Stimulated activated CD4-positive, alpha-beta T cell treated with anti-CD3 and anti-CD28 coated beads, Interleukin-15, amount 100 ng/mL, for 48 hours (primary cell): ENCODE data around the gene NOX5.
"Not testable (repeated sequence)": the region's sequence is repeated elsewhere in the genome, so short reads cannot be mapped to it uniquely, and the experiment has no call there.

Experiments
- DNase-seq, 2 donors: peaks; one replicate each; pipeline ENCODE4 v3.0.0-alpha.2; 2020; ENCODE audit warnings: low read depth in 2 of 2

NOX5 gene

GRCh38 chr15:69014454-69014853, at the start of gene NOX5:
Gene NOX5 (plus strand): TSS chr15:69014695. CDS start chr15:69014736, 41 bp downstream.
- no peak for DNase-seq

GRCh38 chr15:68966996-68967395, 47.5 kb upstream of the NOX5 start:
- DNase-seq: no peak

GRCh38 chr15:68967948-68968347, 46.5 kb upstream of the NOX5 start:
- no peak for DNase-seq

- no peak for DNase-seq
Measured at GRCh38 chr15:68969298-68969697, 45.2 kb upstream of the NOX5 start.

GRCh38 chr15:68972201-68973065, 42.1 kb upstream of the NOX5 start:
- DNase-seq: no peak

- not testable (repeated sequence) for DNase-seq
Measured at GRCh38 chr15:68975651-68976160, 38.8 kb upstream of the NOX5 start.

GRCh38 chr15:68977426-68977825, 37.1 kb upstream of the NOX5 start:
- DNase-seq: not testable (repeated sequence)

- DNase-seq: no peak
Measured at GRCh38 chr15:68979006-68979405, 35.5 kb upstream of the NOX5 start.

GRCh38 chr15:68979816-68980215, 34.7 kb upstream of the NOX5 start:
- DNase-seq: no peak

GRCh38 chr15:68980786-68981185, 33.7 kb upstream of the NOX5 start:
- DNase-seq: no peak

- no peak for DNase-seq
Measured at GRCh38 chr15:68981941-68982340, 32.6 kb upstream of the NOX5 start.

- DNase-seq: no peak
Measured at GRCh38 chr15:68982976-68983563, 31.4 kb upstream of the NOX5 start.

GRCh38 chr15:68983961-68984481, 30.5 kb upstream of the NOX5 start:
- DNase-seq: no peak

- no peak for DNase-seq
Measured at GRCh38 chr15:68984586-68984985, 29.9 kb upstream of the NOX5 start.

GRCh38 chr15:68985361-68985891, 29.1 kb upstream of the NOX5 start:
- no peak for DNase-seq

- DNase-seq: no peak
Measured at GRCh38 chr15:68986322-68986721, 28.2 kb upstream of the NOX5 start.

- DNase-seq: no peak
Measured at GRCh38 chr15:68987120-68987519, 27.4 kb upstream of the NOX5 start.

GRCh38 chr15:68987676-68988075, 26.8 kb upstream of the NOX5 start:
- DNase-seq: no peak

GRCh38 chr15:68989541-68990230, 24.8 kb upstream of the NOX5 start:
- DNase-seq: no peak

- DNase-seq: no peak
Measured at GRCh38 chr15:68990231-68990991, 24.1 kb upstream of the NOX5 start.

GRCh38 chr15:68990992-68991500, 23.4 kb upstream of the NOX5 start:
- DNase-seq: no peak
